ENCODE data around the gene EMC1. TPM values are rescaled to one million over a fixed set of nuclear protein-coding genes. Genes with fewer than 3 reads are reported as not detected.
"Not testable (repeated sequence)": the region's sequence is repeated elsewhere in the genome, so short reads cannot be mapped to it uniquely, and the experiment has no call there.

Gene EMC1
- total RNA-seq, 4 donors from 2014 or later = 28.5 to 54.3 (median 40.9) TPM

GRCh38 chr1:19220080-19220846 lies 31.1 kb downstream of the EMC1 start:
- TF ChIP-seq CTCF (IDR thresholded peaks at IDR 0.05) = no peak
- no peak for DNase-seq (ENCODE audit: low spot score)
- no peak for ATAC-seq (ENCODE audit: low FRiP score)

DNA sequence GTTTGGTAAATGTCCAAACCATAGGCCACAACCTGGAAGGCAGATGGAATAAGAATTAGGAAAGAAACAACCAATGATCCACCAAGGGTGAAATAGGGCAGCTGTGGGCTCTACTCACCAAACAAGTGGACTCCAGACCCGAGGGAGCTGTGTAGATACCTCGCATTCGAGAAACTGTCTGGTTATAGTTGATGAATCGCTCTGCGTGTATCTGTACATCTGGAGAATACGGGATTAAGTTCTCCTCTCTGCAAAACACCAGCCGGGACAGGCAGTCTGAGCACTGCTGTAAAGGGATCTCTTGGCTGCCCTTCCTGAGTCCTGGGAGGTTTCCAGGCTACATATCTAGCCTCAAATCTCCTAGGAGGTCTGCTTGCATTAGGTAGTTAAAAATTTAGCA lies 31.9 kb downstream of the EMC1 start:
- ATAC-seq (ENCODE audit: low FRiP score) (no peak), DNase-seq (ENCODE audit: low spot score) (no peak)
- TF ChIP-seq CTCF (IDR thresholded peaks at IDR 0.05) = no peak

- ATAC-seq (ENCODE audit: low FRiP score) = not testable (repeated sequence)
Measured at GRCh38 chr1:19216585-19216984, 34.7 kb downstream of the EMC1 start.

DNA sequence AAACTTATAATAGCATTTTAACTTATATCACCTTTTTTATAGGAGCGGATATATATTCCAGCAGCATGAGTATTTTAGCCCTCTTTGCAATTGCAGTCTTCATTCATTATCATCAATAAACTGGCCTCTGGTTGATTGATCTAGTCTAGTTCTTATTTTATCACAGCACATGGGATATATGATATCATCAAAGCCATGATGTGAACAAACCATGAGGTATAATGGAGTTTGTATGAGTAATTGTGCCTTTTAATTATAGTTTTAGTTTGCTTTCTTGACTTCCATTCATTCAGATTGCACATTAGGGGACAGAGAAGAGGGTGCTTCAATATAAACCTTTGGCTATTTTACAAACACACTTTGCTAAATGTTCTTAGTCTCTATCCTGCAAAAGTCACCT lies 37.7 kb downstream of the EMC1 start:
- ATAC-seq (ENCODE audit: low FRiP score) (no peak), DNase-seq (ENCODE audit: low spot score) (no peak)
- no peak for TF ChIP-seq CTCF (IDR thresholded peaks at IDR 0.05)

More at GRCh38 chr1:19216585-19216984, 34.7 kb downstream of the EMC1 start:
- DNase-seq (ENCODE audit: low spot score) = not testable (repeated sequence)

- DNase-seq (ENCODE audit: low spot score) = no peak
- TF ChIP-seq CTCF (IDR thresholded peaks at IDR 0.05) = no peak
- no peak for ATAC-seq (ENCODE audit: low FRiP score)
Measured at GRCh38 chr1:19212167-19212566, 39.2 kb downstream of the EMC1 start.

DNA sequence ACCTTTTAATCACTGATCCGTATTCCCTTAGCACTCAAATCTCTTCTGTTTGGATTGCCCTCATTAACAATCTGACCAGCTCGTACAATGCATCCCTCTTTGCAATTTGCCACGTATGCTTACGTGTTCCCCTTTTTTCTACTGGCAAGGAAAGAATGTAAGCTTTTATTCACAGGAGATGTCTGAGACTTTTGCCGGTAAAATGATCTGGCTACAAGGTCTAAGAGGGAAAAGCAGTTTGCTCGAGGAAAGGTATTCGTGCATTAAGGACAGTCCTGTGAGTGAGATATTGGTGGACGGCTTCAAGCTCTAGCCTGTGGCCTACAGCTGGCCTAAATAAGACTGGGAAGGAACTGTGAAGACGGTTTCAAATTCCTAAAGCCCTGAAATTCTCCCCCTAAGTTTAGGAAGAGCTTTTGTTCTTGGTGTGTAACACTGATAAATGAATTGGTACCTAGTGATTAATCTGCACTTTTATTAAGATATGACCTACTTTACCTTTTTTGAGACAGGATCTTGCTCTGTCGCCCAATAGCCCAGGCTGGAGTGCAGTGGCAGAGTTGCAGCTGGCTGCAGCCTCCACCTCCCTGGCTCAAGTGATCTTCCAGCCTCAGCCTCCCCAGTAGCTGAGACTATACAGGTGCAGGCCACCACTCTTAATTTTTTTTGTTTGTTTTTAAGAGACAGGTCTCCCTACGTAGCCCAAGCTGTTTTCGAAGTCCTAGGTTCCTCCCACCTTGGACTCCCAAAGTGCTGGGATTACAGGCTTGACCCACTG lies 40.4 kb downstream of the EMC1 start:
- no peak for TF ChIP-seq CTCF (IDR thresholded peaks at IDR 0.05)
- ATAC-seq (ENCODE audit: low FRiP score) (no peak), DNase-seq (ENCODE audit: low spot score) (no peak)

GRCh38 chr1:19209990-19210771 lies 41.1 kb downstream of the EMC1 start, which contains the start of gene UBR4:
Gene UBR4, minus strand, starts transcription at chr1:19210266. Its CDS starts 18 bp downstream, at chr1:19210248.
- no peak for TF ChIP-seq CTCF (IDR thresholded peaks at IDR 0.05)
- DNase-seq (ENCODE audit: low spot score) (peak; percentile 92), ATAC-seq (ENCODE audit: low FRiP score) (peak; percentile 97)
